HG03558 (cell line): ENCODE data around the gene GPR148.

Source experiments
- ATAC-seq: cut with Tn5 transposase; IDR thresholded peaks from one replicate; pipeline ENCODE4 v1.9.1; 2021; ENCODE audit warnings: moderate number of reproducible peaks; ENCODE audit not compliant: unreplicated experiment; ENCODE audit errors: extremely low read depth

The GPR148 gene

DNA sequence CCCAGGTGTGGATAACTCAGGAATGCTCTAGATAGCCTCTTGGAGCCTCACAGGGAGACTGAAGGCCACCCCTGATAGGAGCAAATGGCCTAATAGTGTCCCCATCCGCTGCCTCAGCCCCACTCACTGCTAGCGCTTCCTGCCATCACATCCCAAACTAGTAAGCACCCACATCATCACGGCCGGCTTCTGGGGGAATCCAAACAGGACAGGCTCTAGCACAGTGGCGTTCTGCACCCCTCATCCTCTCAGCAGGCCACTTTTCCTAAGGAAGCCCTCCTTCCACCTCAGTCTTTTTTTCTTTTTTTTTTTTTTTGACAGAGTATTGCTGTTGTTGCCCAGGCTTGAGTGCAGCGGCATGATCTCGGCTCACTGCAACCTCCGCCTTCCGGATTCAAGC, 20.2 kb downstream of the GPR148 start:
- no peak for ATAC-seq

DNA sequence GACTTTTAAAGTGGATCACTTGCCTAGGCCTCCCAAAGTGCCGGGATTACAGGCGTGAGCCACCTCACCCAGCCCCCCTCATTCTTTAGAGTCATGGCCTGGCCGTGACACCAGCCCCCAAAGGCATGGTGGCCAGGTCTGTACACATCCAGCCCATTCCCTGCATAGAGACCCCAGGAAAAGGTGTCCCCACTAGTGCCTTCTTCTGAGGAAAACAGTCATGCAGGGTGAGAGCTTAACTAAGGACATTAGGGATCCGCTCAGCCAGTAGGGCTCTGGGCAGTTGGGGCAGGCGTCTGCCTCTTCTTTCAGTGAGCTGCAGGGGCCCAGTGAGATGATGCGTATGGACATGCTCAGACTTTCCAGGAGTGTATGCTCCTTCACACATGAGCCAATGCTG, 20.8 kb downstream of the GPR148 start:
- no peak for ATAC-seq

DNA sequence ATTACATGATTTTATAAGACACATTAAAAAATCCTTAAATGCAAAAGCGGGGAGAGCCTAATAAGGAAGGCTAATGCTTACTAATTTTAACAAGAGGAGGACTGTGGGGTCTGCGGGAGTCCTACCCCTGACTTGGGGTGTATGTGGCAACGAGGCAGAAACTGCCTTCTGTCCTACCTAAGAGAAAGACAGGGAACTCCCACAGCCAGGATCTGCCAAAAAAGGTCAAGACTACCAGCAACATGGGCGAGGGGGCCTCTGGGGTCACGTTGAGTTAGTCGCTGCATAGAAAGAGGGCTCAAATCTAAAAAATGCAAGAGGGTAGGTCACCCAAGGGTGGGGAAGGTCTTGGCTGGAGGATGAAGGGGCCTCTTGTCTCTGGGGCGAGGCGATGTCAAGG, 25.9 kb downstream of the GPR148 start:
- no peak for ATAC-seq

GRCh38 chr2:130755256-130756052, 26.6 kb downstream of the GPR148 start, which contains the start of gene AMER3:
TSS of gene AMER3 (plus strand) at chr2:130755540. CDS start at chr2:130762073, 6,533 bp downstream.
- ATAC-seq: no peak

DNA sequence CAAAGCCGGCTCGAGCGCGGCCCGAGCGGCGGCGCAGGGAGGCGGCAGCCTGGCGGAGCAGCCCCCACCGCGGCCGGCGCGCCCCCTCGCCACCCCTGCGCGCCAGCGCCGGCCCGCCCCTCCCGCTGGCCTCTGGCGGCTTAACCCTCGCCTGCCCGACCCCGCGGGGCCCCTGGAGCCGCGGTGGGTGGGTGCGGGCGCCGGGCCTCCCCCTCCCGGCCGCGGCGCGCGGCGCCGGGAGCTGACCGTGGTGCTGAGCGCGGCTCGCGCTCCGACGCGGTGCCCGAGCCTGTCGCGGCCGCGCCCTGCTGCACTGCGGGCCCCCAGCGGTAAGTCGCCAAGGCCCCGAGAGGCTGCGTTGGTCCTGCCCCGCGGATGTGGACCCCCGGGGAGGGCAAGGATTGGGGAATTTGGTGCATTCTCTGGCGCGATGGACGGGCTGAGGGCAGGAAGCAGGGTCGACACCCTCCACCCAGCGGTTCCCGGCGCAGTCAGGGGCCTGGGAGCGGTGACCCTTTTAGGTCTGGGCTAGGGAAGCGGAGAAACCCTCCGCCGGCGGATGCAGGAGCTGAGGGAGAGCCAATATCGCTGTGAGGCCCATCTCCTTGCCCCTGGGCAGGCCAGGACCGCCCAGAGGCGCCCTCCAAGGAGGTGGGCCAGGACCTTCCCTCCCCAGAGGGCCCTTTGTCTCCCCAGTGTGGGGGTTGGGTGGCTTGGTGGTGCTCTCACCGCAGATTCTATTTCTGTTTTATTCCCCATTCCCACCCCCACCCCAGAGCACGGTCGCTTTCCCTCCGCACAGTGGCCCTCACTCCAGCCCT, 27.4 kb downstream of the GPR148 start:
- no peak for ATAC-seq

DNA sequence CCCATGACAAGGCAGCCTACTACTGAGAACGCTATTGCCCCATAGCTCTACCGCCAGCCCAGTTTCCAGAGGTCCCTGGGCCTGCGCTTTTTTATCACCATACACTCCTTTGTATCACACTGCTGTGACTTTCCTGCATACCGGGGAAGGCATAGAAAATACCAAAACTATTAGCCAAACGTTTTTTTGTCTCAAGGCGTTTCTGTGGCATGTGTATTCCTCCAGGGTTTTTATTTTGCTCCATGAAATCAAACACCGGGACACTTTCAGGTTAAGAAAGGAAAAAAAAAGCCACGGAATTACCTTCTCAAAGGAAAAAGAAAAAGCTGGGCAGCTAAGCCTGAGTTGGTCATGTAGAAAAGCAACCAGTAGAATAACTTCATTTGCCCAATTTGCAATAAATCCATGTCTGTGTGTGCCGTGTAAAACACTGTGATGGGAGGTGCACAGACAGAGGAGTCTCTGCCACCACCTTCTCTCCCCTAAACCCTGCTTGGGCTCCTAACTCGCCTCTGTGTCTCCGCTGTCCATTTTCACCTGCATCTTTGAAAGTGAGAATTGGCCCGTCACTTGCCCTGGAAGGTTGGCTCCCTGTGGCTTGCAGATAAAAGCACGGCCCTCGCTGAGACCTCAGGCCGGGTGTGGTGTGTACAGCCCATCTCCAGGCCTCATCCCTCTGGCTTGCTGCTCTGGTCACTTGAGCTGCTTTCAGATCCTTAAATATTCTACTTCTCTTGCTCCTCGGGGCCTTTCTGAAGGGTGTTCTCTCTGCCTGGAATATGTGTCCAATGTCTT, 28.2 kb downstream of the GPR148 start:
- ATAC-seq: no peak

GRCh38 chr2:130759906-130760753, 31.3 kb downstream of the GPR148 start:
- no peak for ATAC-seq

DNA sequence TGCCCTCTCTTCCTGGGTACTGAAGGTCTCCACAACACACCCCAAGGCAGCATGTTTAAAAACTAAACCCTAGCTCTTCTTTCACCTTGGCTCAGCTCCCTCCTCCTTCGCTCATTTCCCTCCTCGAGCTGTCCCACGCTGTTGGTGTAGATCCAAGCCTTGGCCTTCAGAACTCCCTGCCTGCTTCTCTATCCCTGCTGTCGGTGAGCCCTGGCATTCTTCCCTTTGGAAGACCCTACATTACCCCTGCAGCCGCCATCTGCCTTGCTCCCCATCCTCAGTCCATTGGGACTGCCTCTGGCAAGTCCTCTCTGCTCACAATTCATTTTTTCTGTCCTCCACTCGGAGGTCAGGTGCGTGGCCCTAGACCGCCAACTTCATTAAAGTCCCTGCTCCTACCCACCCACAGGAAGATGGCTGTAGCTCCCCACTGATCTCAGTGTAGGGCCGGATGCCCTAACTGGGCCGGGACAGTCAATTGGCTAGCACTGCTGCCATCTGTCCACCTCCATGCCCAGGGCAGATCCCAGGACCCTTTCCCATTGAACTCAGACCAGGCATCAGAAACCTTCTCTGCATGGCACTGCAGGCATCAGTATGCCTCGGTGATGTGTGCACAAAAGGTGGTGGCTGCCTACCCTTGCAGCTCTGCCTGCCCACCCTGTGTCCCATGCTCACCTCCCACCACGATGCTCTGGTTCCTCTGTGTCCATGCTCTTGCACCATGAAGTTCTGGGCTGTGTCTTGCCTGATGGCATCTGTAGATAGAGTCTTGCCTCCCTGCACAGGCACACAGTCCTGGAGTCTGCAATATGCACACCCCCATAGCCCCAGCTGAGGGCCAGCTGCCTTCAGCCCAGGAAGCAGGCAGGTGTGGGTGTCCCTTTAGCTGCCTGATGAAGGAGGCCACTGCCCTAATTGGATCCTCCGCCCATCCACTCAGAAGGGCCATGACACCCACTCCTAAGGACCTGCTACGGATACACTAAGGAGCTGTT, 32.2 kb downstream of the GPR148 start:
- ATAC-seq: no peak

DNA sequence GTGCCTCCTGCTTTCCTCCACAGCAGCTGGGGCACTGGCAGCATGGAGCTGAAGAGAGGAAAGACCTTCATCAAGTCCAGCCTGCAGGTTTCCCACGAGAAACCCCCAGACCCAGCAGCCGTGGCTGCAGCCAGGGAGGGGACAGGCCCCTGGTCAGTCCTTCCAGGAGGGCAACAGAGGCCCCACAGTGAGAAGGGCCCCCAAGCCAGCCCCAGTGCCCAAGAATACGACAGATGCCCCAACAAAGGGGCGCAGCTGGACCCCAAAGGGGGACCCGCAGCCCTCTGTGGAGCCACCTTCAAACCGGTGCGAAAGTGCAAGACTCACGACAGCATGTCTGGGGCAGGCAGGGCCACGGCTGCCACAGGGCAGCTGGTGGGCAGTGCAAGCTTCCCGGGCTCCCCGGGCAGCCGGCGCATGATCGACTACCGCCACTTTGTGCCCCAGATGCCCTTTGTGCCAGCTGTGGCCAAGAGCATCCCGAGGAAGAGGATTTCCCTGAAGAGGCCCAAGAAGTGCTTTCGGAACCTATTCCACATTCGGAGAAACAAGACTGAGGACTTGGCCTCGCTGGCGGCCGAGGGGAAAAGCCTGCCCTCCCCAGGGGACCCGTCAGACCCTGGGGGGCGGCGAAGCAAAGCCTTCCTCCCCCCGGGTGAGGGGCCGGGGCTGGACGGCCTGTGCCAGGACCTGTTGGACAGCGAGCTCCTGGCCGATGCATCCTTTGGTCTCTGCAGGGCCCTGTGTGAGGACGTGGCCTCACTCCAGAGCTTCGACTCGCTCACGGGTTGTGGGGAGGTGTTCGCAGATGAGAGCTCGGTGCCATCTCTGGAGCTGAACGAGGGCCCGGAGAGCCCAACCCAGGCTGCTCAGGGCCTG, 33.4 kb downstream of the GPR148 start:
- ATAC-seq: no peak

DNA sequence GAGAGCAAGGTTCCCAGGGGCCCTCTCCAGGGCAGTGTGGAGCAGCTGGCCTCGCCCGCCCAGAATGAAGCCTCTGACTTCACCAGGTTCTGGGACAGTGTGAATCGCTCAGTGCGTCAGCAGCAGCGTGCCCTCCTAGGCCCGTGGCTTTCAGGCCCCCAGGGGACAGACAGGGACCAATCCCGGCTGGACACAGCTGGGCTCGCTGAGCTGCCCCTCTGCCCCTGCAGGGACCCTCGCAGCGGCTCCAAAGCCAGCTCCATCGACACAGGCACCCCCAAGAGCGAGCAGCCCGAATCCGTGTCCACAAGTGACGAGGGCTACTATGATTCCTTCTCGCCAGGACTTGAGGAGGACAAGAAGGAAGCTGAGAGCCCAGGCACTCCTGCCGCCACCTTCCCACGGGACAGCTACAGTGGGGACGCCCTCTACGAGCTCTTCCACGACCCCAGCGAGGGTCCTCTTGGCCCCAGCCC, 34.1 kb downstream of the GPR148 start:
- no peak for ATAC-seq

DNA sequence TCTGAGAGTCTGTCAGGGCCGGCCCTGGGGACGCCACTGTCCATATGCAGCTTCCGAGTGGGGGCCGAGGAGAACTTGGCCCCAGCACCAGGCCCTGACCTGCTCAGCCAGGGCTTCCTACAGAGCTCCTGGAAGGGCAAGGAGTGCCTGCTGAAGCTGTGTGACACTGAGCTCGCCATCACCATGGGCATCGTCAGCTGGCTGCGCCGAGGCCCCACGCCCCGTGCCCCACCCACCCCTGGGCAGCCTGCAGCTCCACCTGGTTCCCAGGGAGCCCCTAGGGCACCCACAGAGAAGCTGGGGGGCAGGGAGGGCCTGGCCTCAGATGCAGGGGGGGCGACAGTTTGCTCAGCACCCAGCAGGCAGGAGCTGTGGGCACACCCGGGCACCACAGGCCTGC, 34.5 kb downstream of the GPR148 start:
- no peak for ATAC-seq

DNA sequence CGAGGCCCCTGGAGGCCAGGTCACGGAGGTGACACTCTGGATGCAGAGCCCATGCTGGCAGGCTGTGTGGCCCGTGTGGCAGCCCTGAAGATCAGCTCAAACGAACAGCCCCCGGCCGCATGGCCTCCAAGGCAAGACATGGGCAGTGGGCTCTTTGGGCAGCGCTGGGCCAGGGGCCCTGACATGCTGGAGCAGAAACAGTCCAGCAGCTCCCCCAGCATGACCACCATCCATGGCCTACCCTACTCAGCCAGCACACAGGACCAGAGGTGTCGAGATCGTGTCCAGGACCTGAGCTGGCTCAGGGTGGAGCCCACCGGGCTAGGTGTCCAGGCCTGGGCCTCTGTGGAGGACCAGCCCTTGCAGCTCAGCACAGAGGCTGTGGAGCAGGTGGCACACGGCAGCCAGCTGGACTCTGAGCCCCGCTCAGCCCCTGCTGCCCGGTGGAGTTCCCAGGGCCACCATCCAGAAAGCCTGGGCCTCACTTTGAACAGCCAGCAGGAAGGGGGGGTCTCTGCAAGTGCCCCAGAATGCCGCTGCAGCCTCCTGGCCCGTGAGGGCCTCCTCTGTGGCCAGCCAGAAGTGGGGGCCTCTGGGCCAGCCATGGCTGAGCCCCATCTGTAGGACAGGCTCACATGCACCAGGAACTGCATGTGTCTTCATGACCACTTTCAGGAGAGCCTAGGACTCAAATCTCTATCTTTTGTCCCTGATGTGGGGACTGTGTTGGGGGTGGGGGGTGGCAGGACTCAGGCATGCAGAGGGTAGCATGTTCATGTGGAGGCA, 35.4 kb downstream of the GPR148 start:
- ATAC-seq: no peak

- ATAC-seq: no peak
These were observed 35.9 kb downstream of the GPR148 start for GRCh38 chr2:130764821-130765115.

GRCh38 chr2:130765464-130765863, 36.6 kb downstream of the GPR148 start:
- no peak for ATAC-seq

GRCh38 chr2:130766037-130766436, 37.2 kb downstream of the GPR148 start:
- no peak for ATAC-seq

DNA sequence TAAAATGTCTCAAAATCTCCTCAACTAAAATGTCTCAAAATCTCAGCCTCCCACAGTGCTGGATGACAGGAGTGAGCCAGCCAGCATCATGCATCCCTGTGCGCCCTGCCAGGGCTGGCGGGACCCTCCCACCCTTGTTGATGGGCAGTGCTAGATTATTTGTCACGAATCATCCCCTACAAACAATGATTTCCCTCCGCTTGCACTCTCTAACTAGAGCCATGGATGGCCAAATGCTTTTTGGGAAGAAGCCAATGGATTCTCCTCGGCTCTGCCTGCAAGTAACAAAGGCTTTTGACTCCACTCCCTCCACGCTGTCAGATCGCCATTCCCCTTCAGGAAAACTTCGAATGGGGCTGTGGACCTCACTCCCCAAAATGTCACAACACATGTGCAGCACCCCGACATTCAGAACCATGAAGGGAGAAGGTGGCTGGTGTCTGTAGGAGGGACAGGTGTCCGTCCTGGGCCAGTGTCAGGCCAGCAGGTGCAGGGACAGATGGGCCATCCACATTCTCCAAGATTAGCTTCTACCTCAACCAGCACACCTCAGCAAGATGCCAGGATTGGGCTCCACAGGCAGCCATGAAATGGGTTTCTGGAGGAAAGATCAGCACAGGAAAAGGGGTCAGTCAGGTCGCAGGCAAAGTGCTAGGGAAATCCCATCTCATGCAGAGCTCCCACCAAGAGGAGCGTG, 38.0 kb downstream of the GPR148 start:
- no peak for ATAC-seq
